ENCODE results near the gene RNPEPL1.

- no peak for TF ChIP-seq GATA3 (IDR thresholded peaks at IDR 0.05; ENCODE audit: low read depth, low read length)
- TF ChIP-seq GATA2 (IDR thresholded peaks at IDR 0.05; ENCODE audit: low read depth, low read length) = no peak
These were observed 34.2 kb downstream of the RNPEPL1 start for GRCh38 chr2:240602266-240603050.

Measured in SH-SY5Y (cell line).